ENCODE results near the gene PDZRN4. TPM values are rescaled to one million over a fixed set of nuclear protein-coding genes. Genes with fewer than 3 reads are reported as not detected.

PDZRN4 gene
- total RNA-seq, 2 donors from 2014 or later: 0.89 to 1.6 TPM

DNA sequence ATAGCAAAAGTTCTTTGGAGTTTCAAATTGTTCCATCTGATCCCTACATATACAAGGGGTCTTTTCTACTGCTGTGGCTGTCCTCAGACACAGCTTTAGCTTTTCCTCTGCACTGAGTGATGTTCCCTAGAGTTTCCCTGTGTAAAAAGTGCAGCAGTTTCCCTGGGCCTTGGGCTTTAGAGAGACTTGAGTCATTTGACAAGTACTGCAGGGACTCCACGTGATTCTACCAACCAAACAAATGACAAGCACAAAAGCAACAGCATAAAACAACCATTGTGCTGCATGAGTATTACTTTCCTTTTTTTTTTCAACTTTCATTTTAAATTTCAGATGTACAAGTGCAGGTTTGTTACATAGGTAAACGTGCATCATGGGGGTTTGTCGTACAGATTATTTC is 272.8 kb downstream of the PDZRN4 start:
- TF ChIP-seq, protein P1, sequence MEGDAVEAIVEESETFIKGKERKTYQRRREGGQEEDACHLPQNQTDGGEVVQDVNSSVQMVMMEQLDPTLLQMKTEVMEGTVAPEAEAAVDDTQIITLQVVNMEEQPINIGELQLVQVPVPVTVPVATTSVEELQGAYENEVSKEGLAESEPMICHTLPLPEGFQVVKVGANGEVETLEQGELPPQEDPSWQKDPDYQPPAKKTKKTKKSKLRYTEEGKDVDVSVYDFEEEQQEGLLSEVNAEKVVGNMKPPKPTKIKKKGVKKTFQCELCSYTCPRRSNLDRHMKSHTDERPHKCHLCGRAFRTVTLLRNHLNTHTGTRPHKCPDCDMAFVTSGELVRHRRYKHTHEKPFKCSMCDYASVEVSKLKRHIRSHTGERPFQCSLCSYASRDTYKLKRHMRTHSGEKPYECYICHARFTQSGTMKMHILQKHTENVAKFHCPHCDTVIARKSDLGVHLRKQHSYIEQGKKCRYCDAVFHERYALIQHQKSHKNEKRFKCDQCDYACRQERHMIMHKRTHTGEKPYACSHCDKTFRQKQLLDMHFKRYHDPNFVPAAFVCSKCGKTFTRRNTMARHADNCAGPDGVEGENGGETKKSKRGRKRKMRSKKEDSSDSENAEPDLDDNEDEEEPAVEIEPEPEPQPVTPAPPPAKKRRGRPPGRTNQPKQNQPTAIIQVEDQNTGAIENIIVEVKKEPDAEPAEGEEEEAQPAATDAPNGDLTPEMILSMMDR (IDR thresholded peaks at IDR 0.05): no peak
- Histone ChIP-seq H3K4me3 (no peak overlapping the region), H3K27ac (no peak overlapping the region), H3K9me3 (no peaks in the 10 kb centered on the region), H3K36me3 (no peaks in the 10 kb centered on the region), H3K27me3 (no peaks in the 10 kb centered on the region), H3K4me1 (no peaks in the 10 kb centered on the region)
- no peak for DNase-seq (ENCODE audit: low spot score)

DNA sequence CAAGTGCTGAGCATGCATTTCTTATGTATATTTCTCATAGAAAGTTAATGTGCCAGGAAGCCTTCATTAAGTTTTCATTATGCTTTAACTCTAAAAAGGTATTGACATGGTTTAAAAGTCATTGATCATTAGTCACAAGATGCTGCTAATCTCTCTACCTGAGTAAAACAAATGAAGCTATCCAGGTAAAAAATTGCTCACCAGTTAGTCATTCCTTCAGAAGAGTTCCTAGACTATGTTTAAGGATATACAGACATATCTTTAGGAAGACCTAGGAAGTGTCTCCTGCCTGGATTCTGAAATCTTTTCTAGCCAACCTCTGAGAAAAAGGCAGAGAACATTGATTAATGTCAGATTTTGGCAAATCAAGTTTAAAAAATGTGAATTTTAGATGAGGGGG is 274.2 kb downstream of the PDZRN4 start:
- Histone ChIP-seq H3K4me1 (no peaks in the 10 kb centered on the region), H3K27ac (no peak overlapping the region), H3K27me3 (no peaks in the 10 kb centered on the region), H3K36me3 (no peaks in the 10 kb centered on the region), H3K4me3 (no peak overlapping the region), H3K9me3 (no peaks in the 10 kb centered on the region)
- no peak for DNase-seq (ENCODE audit: low spot score)
- TF ChIP-seq, protein P1 (IDR thresholded peaks at IDR 0.05): no peak

DNA sequence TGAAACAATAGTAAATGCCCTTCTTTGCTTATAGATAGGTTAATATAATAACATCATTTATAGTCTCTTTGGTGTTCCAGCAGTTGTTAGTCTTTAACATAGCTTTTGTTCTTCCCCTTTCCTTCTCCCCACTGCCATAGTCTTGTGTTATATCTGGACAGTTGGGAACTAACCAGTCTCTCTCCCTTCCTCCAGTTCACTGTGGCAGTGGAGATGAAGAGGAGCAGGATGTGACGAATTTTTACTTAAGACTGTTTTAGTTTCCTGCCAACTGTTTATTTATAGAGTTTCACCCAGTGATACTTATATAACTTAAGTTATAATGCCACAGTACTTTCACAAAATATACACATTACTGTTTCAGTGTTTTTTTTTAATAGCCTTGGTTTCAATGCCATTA is 277.4 kb downstream of the PDZRN4 start:
- DNase-seq (ENCODE audit: low spot score): no peak
- no peak overlapping the region for H3K27ac ChIP-seq
- H3K36me3 ChIP-seq: no peaks in the 10 kb centered on the region
- H3K27me3 ChIP-seq: no peaks in the 10 kb centered on the region
- TF ChIP-seq, protein P1 (IDR thresholded peaks at IDR 0.05): no peak
- H3K4me3 ChIP-seq: no peak overlapping the region
- no peaks in the 10 kb centered on the region for H3K9me3 ChIP-seq
- H3K4me1 ChIP-seq: no peaks in the 10 kb centered on the region

DNA sequence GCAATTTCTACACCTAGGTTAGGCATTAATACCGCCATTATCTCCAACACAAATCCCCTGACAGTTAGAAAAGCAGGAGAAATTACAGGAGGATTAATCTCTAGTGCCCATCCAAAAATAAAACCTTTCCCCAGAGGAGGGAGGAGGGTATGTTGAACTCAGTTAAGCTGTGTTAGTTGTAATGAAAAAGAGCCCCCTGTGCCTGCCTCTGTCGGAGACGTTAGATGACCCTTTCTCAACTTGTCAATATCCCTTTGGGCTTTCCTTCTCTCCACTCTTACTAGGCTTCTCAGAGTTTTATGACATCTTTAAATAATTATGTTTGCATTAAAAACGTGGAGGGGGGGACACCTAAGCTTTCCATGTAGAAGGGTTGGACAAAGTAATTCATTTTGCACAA is 278.2 kb downstream of the PDZRN4 start:
- Histone ChIP-seq H3K27me3 (no peaks in the 10 kb centered on the region), H3K9me3 (no peaks in the 10 kb centered on the region), H3K36me3 (no peaks in the 10 kb centered on the region), H3K4me3 (no peak overlapping the region), H3K4me1 (no peaks in the 10 kb centered on the region), H3K27ac (no peak overlapping the region)
- TF ChIP-seq, protein P1 (IDR thresholded peaks at IDR 0.05): no peak
- DNase-seq (ENCODE audit: low spot score): no peak

DNA sequence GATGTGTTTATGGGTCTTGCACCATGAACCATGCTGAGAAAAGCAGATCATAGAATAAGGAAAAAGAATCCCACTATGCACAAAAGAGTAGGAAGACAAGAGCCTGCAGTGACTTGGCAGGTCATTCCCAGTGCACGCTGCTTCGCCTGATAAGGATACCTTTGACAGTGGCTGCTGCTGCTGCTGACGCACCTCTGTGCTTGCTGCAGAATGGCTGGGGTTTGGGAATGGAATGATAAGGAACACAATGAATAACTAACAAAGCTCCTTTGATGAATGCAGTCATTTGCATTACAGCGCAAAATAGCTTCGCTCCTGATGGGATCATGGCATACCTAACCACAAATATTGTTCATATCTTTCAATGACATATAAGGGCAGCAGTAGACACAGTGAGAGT is 278.7 kb downstream of the PDZRN4 start:
- Histone ChIP-seq H3K4me3 (no peak overlapping the region), H3K27ac (no peak overlapping the region), H3K27me3 (no peaks in the 10 kb centered on the region), H3K36me3 (no peaks in the 10 kb centered on the region), H3K9me3 (no peaks in the 10 kb centered on the region), H3K4me1 (no peaks in the 10 kb centered on the region)
- no peak for DNase-seq (ENCODE audit: low spot score)
- TF ChIP-seq, protein P1 (IDR thresholded peaks at IDR 0.05): no peak

DNA sequence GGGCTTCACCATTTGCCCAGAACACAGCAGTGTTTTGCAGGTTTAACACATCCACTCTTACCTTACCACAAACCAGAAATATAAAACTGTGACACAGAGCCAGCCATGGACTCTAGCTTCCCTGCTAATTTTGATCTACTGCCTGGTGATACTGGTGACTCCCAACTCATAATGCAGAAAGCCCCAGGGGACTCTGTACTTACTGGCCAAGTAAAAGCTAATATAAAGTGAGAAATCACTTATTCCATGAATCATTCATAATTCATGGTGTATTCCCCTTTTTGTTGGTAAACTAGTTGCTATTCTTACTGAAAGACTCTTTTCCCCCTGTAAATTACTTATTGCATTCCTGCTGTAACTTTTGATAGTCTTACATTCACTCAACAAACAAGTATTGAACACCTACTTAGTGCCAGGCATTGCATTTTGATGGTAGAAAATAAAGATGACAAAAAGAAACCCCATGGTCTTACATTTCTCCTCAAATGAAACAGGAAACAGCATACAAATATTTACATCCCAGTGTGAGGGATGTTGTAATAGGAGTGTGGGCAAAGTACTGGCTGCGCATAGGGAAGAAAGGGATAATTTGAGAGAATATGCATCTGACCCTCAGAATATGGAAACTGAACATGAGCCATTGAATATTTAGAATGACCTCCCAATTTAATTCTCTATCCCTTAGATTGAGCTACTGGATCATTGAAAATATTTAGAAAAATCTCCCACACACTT is 279.6 kb downstream of the PDZRN4 start:
- H3K4me1 ChIP-seq: no peaks in the 10 kb centered on the region
- no peaks in the 10 kb centered on the region for H3K9me3 ChIP-seq
- H3K27me3 ChIP-seq: no peaks in the 10 kb centered on the region
- DNase-seq (ENCODE audit: low spot score): no peak
- H3K4me3 ChIP-seq: no peak overlapping the region
- TF ChIP-seq, protein P1 (IDR thresholded peaks at IDR 0.05): no peak
- H3K36me3 ChIP-seq: no peaks in the 10 kb centered on the region
- H3K27ac ChIP-seq: no peak overlapping the region
